ENCODE results near the gene SDE2.
"Not testable (repeated sequence)": the region's sequence is repeated elsewhere in the genome, so short reads cannot be mapped to it uniquely, and the experiment has no call there.

SDE2 gene

GRCh38 chr1:226021801-226022200, 22.7 kb upstream of the SDE2 start:
- no peak for TF ChIP-seq CTCF (IDR thresholded peaks at IDR 0.05; ENCODE audit: insufficient read depth, low read length, poor library complexity, severe bottlenecking)
- H3K27me3 ChIP-seq (replicated peaks; ENCODE audit: control insufficient read depth, insufficient read depth, low read length): no peaks in the 10 kb centered on the region
- no peaks in the 10 kb centered on the region for H3K36me3 ChIP-seq (ENCODE audit: control insufficient read depth, insufficient read depth, low read length)
- H3K4me3 ChIP-seq (replicated peaks; ENCODE audit: low read depth, low read length): no peak overlapping the region
- no peak for DNase-seq (ENCODE audit: extremely low read depth, insufficient read length)

- no peaks in the 10 kb centered on the region for H3K36me3 ChIP-seq (ENCODE audit: control insufficient read depth, insufficient read depth, low read length)
- DNase-seq (ENCODE audit: extremely low read depth, insufficient read length): no peak
- H3K27me3 ChIP-seq (replicated peaks; ENCODE audit: control insufficient read depth, insufficient read depth, low read length): no peaks in the 10 kb centered on the region
- TF ChIP-seq CTCF (IDR thresholded peaks at IDR 0.05; ENCODE audit: insufficient read depth, low read length, poor library complexity, severe bottlenecking): no peak
- no peak overlapping the region for H3K4me3 ChIP-seq (replicated peaks; ENCODE audit: low read depth, low read length)
Observed at GRCh38 chr1:226021401-226021800, 22.3 kb upstream of the SDE2 start.

- no peak for DNase-seq (ENCODE audit: extremely low read depth, insufficient read length)
Observed at GRCh38 chr1:226019572-226019971, 20.4 kb upstream of the SDE2 start.

GRCh38 chr1:226017070-226017469, 17.9 kb upstream of the SDE2 start:
- DNase-seq (ENCODE audit: extremely low read depth, insufficient read length): no peak
- H3K27me3 ChIP-seq (replicated peaks; ENCODE audit: control insufficient read depth, insufficient read depth, low read length): no peaks in the 10 kb centered on the region
- TF ChIP-seq CTCF (IDR thresholded peaks at IDR 0.05; ENCODE audit: insufficient read depth, low read length, poor library complexity, severe bottlenecking): no peak
- H3K36me3 ChIP-seq (ENCODE audit: control insufficient read depth, insufficient read depth, low read length): no peaks in the 10 kb centered on the region
- H3K4me3 ChIP-seq (replicated peaks; ENCODE audit: low read depth, low read length): no peak overlapping the region

More at GRCh38 chr1:226019572-226019971, 20.4 kb upstream of the SDE2 start:
- Histone ChIP-seq H3K4me3 (replicated peaks; ENCODE audit: low read depth, low read length) (no peak overlapping the region), H3K27me3 (replicated peaks; ENCODE audit: control insufficient read depth, insufficient read depth, low read length) (no peaks in the 10 kb centered on the region), H3K36me3 (ENCODE audit: control insufficient read depth, insufficient read depth, low read length) (no peaks in the 10 kb centered on the region)
- TF ChIP-seq CTCF (IDR thresholded peaks at IDR 0.05; ENCODE audit: insufficient read depth, low read length, poor library complexity, severe bottlenecking): no peak

GRCh38 chr1:226009650-226010044, 10.5 kb upstream of the SDE2 start:
- H3K27me3 ChIP-seq (replicated peaks; ENCODE audit: control insufficient read depth, insufficient read depth, low read length): no peaks in the 10 kb centered on the region
- DNase-seq (ENCODE audit: extremely low read depth, insufficient read length): no peak
- no peak overlapping the region for H3K4me3 ChIP-seq (replicated peaks; ENCODE audit: low read depth, low read length)
- TF ChIP-seq CTCF (IDR thresholded peaks at IDR 0.05; ENCODE audit: insufficient read depth, low read length, poor library complexity, severe bottlenecking): no peak
- no peaks in the 10 kb centered on the region for H3K36me3 ChIP-seq (ENCODE audit: control insufficient read depth, insufficient read depth, low read length)

GRCh38 chr1:226007126-226007892, 8.2 kb upstream of the SDE2 start:
- H3K4me3 ChIP-seq (replicated peaks; ENCODE audit: low read depth, low read length); H3K27me3 ChIP-seq (replicated peaks; ENCODE audit: control insufficient read depth, insufficient read depth, low read length); H3K36me3 ChIP-seq (ENCODE audit: control insufficient read depth, insufficient read depth, low read length); DNase-seq (ENCODE audit: extremely low read depth, insufficient read length): not testable (repeated sequence)
